NCI-H446 treated with DMSO at 0.1 percent for 48 hours (cell line): ENCODE measurements around the gene SSBP4.

Experiments
- DNase-seq: peaks from one replicate; lab custom pipeline; 2025; lab: John Stamatoyannopoulos, UW

The SSBP4 gene

DNA sequence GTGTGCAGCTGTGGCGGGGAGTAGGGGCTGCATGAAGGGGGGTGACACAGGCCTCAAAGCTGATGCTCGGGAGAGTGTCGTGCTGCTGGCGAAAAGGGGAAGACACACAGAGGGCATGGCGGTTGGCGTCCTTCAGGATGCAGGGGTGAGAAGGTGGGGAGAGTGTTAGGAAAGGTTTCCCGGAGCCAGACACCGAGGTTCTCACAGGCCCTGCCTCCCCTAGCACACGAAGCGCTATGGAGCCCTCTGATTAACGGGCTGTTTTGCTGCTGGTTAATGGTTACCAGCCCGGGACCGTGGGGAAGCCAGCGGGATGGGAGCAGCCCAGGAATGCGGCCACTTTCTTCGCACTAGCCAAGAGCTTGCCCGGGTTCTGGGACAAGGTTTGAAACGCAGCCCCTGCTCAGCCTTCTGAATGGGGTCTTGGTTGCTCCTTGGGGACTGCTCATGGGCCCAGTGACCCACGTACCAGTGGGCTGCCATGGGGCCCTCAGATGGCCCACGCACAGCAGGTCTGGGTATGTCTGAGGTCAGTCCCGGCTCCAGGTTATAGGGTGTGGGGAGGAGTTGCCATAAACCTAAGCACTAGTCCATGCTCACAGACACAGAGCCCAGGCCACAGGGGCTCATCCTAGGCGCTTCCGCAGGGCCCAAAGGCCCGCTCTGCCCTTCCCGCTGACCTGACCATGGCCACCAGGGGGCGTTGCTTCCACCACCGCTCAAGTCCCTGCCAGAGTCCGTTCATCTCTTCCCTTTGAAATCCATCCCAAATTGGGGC, 50.1 kb downstream of the SSBP4 start:
- peak; percentile 7 for DNase-seq

DNA sequence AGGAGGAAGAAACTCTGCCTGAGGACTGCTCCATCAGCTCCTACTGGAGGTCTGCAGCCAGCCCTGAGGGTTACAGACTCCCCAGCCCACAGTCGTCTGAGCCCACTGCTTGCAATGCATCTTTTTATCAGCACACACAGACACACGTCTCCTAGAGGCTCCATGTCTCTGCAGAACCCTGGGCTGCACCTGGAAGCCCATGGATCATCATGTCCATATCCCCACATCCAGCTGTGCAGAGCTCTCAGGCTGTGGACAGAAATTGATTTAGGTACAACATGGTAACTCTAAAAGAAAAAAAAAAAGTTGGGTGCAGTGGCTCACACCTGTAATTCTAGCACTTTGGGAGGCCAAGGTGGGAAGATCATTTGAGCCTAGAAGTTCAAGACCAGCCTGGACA, 51.6 kb downstream of the SSBP4 start:
- DNase-seq = no peak

DNA sequence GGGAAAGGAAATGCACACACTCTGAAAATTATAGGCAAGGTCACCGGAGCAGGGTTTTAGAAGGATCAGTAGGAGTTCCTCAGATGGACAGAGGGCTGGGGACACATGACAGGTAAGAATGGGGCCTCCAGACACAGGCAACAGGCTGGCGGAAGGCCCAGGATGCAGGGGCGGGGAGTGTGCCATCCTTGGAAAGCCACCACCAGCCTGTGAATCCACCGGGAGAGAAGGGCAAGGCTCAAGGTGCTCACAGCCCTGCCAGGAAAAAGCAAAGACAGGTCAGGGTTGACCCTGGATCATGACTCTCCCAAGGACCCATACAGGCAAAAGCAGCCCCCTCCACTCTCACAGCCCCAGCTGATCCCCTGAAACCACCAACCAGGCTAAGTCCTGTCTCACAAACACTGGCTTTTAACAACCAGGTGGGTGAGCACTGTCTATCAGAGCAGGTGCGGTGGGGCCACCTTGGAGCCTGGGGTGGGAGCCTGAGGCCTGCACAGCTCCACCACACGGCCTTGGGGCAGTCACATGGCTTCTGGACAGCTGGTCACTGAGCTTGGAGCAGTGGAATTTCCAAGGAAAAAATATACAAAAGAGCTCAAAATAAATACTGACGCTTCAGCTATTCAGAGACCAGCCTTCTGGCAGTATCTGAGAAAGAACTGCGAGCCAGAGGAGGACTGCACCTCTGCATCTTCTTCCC, 54.0 kb downstream of the SSBP4 start:
- DNase-seq = no peak

DNA sequence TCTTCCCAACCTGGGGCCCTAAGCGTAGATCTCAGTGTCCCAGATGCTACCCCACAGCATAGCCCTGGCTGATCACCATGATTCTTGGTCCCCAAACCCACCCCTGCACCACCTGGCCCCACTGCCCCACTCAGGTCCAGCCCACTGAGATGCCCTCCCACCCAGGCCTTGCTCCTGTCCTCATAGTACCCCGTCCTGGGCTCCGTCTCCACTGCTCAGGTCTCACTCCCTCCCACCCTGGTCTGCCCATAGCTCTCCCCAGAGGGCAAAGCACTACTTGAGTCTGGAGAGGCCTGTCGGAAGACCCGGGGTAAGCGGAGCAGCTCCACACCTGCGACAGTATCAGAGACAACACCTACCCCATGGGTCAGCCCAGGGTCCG, 54.5 kb downstream of the SSBP4 start:
- DNase-seq = no peak

DNA sequence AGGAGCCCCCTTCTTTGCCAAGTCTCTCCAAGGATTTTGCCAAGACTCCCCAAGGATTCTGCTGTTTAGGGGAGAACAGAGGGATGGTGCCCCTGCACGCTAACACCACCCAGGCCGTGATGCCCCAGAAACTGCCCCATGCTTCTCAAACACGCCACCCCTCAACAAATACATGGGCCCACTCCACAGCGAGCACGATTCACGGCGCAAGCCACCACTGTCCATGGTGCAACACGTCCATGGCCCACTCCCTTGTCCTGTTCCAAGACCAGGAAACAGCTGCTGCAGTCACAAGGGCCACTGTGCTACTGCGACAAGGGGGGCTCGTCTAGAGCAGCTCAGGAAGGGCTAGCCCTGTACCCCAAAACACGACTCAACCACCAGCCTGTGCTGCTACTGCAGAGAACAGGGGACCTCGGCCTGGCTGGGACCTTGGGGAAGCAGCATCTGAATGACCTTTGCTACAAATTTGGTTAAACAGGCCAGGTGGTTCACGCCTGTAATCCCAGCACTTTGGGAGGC, 55.2 kb downstream of the SSBP4 start:
- DNase-seq = no peak

DNA sequence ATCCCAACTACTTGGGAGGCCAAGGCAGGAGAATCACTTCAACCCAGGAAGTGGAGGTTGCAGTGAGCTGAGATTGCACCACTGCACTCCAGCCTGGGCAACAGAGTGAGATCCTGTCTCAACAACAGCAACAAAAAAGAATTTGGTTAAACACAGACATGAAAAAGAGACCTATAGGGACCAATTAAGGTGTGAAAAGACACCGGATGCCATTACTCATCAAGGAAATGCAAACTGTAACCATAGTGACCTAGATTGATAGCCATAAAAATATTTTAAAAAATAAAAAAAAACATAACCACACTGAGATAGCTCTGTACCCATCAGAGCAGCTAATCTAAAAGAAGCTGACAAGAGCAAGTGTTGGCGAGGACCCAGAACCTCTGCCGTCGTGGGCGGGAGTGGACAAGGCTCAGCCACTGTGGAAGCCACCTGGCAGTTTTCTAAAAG, 55.8 kb downstream of the SSBP4 start:
- no peak for DNase-seq

DNA sequence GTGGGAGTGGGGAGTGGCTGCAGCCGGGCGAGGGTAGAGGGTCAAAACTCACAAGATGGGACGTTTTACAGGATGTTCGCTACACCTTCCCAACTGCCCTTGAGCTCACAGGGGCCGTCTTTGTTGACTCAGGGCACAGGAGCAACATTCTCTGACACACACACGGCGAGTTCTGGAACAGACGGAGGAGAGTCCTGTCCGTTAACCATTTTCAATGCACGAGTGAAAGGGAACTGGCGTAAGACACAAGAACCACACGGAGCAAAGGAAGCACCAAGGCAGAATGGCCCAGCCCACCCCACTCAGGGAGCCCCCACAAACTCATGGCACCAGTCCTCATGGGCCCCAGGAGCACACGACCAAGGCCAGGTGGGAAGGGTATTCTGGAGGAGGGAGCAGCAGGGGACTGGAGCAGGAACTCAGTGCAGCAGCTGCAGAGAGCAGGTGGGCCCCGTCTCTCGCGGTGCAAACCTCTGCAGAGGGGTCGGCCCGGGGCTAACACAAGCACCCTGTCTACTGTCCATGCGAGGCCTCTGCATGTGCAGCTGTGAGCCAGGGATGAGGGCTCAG, 56.6 kb downstream of the SSBP4 start:
- no peak for DNase-seq

DNA sequence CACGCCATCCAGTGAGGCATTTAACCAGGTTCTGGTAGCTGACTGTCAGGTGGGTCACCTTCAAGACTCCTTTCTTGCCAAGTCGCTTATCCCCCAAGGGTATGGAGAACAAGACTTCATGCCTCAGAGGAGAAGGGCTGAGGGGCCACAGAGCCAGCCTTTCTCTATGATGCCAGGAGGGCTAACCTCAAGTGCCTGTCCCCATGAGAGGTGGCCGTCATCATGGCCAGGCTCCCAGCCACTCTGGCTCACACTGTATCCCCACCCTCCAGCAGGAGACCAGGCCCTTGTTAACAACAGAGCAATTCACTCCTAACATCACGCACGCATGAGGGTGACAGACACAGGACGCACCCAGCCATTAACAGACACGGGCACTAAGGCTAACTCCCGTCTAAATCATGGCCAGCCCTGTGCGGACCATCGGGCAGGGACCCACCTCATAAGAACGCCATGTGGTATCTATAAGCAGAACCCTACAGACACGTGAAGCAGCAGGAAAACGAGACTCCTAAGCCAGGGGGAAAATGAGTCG, 57.4 kb downstream of the SSBP4 start:
- no peak for DNase-seq

DNA sequence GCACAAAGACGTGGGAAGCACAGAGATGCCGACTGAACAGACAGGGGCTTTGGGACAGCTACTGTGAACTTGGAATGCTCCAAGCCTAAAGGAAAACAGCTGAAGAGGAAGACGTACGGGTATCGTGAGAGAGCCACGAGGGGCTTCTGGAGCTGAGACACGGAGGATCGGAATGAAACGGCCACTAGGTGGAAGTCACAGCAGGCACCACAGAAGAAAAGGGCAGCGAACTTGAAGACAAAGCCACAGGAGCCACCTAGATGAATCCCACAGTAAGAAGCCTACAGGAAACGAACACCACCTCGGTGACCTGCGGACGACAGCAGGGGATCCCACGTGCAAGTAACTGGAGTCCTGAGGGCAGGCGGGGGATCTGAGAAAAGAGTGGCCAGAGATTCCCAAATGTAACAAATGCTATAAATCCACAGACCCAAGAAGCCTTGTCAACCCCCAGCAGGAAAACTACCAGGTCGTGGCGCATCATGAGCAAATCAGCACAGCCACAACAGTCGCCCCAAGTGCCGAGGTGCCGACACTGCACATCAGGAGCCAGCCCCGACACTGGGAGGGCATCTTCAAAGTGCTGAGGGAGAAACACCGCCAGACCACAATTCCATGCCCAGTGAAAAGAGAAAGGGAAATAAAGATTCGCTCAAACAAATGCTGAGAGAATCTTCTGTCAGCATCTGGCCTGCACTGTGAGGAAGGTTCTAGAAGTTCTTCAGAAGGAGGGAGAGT, 58.0 kb downstream of the SSBP4 start:
- DNase-seq = no peak

DNA sequence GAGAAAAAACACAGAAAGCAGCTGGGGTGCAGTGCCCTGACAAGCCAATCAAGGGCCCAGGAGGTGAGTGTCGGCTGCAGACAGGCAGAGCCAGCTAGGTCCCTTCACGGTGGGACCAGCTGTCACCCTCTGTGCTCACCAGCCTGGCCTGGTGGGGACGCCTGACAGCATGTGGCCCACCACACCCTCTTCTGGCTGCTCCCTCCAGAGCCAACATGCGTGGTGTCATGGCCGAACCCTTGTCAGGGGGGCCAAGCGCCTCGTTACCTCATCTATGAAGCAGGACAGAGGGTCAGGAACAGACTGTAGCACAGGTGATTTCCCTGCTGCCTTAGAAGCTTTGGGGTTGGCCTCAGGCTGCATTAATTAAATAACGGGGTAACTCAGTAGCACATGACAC, 58.8 kb downstream of the SSBP4 start:
- no peak for DNase-seq

DNA sequence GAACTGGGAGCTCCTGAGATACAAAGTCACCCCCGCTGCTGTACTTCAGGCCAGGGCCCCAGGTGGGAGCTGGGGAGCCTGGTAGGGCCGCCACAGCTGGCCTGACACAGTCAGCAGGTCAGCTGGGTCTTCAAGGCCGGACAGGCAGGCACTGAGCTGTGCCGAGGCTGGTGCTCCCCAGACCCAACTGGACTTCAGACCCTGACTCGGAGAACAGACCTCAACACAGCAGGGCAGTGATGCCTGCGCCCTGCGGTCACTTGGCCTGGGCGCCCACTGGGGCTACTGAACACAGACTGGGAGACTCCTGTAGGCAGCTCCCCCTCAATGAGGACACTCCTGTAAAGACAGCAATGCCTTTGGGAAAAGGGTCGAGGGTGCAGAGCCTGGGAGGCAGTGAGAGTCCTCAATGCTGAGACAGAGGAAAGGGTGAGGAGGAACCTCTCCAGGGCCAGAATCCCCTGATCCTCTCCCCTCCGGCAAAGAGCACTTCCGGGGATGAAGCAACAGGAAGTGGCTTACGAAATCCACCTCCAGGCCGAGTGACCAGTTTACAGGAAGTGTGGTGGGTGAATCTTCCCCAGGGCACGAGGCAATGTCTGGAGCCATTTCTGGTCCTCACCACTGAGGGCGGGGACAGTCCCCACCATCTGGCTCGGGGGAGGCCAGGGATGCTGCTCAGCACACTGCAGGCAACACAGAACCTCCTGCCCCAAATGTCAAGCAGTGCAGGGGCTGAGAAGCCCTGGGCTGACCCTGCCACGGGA, 59.5 kb downstream of the SSBP4 start:
- DNase-seq = no peak

DNA sequence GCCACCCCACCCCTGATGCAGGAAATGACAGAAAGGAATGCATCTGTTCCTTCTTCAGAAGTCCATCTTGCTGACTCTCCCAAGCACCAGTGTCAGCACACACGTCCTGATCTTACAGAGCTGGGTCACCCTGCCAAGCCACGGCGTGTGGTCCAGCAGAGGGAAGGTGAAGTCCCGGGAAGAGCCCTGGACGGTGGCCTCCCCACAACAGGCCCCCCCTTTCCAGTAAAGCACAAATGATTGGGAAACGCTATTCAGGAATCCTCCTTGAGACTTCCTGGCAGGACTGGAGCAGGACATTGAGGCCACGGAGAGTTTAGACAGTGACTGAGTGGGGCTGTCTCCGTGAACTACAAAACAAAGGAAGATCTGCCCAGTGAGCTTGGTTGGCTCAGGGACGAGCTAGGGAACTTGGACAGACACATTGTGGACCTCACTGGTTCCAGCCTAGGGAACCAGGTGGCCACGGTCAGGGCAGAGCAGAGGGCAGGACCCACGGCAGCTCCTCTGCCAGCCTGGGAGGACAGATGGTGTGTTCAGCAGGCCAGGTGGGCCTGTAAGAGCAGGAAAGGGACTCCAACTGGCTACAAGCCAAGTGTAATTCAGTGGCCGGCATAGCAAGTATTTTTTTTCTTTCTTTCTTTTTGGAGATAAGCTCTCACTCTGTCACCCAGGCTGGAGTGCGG, 61.0 kb downstream of the SSBP4 start:
- DNase-seq = peak; percentile 32

DNA sequence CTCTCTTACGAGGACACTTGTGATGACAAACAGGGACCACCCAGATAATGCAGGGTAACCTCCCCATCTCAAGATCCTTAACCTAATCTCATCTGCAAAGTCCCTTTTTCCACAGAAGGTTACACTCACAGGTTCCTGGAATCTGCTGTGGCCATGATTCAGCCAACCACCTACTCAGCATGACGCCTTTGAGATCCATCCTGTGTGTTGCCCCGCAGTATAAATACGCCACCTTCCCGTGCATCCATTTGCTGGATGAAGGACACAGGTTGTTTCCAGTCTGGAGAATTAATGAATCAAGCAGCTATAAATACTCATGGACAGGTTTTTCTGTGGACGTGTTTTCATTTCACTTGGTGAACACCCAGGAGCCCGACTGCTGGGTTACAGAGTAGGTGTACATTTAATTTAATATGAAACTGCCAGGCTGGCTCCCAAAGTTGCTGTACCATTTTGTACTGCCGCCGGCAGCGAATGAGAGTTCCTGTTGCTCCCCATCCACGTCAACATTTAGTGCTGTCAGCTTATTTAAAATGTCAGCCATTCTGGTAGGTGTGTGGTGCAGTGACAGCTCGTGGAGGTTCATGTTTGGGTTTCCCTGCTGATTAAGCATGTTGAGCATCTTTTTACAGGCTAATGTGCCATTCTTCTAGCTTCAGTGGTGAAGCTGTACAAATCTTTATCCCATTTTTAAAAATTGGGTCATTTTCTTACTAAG, 62.5 kb downstream of the SSBP4 start:
- DNase-seq = no peak

DNA sequence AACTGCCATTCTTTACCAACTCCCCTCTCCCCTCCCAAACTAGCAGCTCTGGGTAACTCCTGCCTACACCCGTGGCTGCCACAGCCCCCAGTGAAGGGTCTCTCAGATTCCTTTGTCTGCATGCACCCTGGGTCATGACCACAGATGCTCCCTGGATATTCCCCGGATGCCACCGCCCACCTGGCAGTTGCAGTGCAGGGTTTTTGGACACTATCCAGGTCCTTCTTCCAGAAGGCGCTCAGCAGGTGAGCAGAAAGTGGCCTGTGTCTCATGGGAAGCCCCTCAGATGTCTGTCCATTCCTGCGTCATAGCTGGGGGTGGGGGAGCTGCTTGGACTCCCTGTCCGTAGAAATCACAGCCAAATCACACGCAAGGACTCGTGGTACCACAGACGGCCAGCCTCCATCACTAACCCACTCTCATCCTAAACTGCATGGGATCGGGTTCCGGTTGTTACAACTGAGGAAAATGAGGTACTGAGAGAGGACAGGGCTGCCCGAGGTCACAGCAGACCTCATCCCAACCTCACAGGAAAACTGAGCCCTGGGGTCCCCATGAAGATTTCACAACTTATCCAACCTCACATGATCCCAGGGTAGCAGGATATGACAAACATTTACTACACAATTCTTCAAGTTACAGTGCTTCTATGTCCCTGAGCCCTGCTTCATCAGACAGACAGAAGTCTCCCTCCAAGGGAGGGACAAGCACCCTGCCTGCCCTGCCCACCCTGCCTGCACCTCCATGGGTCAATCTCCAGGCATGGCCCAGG, 64.1 kb downstream of the SSBP4 start:
- no peak for DNase-seq
